GM19324 (cell line): ENCODE measurements around the gene STRN3.
"Not testable (repeated sequence)": the region's sequence is repeated elsewhere in the genome, so short reads cannot be mapped to it uniquely, and the experiment has no call there.

ENCODE experiments used
- ATAC-seq: cut with Tn5 transposase; IDR thresholded peaks from one replicate; pipeline ENCODE4 v1.9.1; 2021; ENCODE audit warnings: mild to moderate bottlenecking, moderate library complexity; ENCODE audit not compliant: unreplicated experiment, low FRiP score

Gene STRN3

GRCh38 chr14:31026077-31026449 is at the start of gene STRN3:
TSS of gene STRN3 (minus strand) at chr14:31026379. CDS start at chr14:31026185, 194 bp downstream.
- no peak for ATAC-seq

GRCh38 chr14:31075144-31075543 is 49.0 kb upstream of the STRN3 start:
- no peak for ATAC-seq

GRCh38 chr14:31071151-31071550 is 45.0 kb upstream of the STRN3 start:
- no peak for ATAC-seq

- no peak for ATAC-seq
Measured at GRCh38 chr14:31070431-31070830, 44.3 kb upstream of the STRN3 start.

- ATAC-seq, result no peak
Measured at GRCh38 chr14:31069343-31069742, 43.2 kb upstream of the STRN3 start.

- no peak for ATAC-seq
Measured at GRCh38 chr14:31068235-31068634, 42.1 kb upstream of the STRN3 start.

GRCh38 chr14:31062908-31063307 is 36.7 kb upstream of the STRN3 start:
- not testable (repeated sequence) for ATAC-seq

GRCh38 chr14:31060253-31060875 is 34.2 kb upstream of the STRN3 start:
- ATAC-seq, result no peak

- no peak for ATAC-seq
Measured at GRCh38 chr14:31059152-31059924, 33.2 kb upstream of the STRN3 start.

- ATAC-seq, result no peak
Measured at GRCh38 chr14:31057701-31058364, 31.7 kb upstream of the STRN3 start.

- ATAC-seq, result no peak
Measured at GRCh38 chr14:31057035-31057434, 30.9 kb upstream of the STRN3 start.

- not testable (repeated sequence) for ATAC-seq
Measured at GRCh38 chr14:31052905-31053586, 26.9 kb upstream of the STRN3 start.

GRCh38 chr14:31051511-31051910 is 25.3 kb upstream of the STRN3 start:
- no peak for ATAC-seq

GRCh38 chr14:31051023-31051422 is 24.8 kb upstream of the STRN3 start:
- ATAC-seq, result no peak

- ATAC-seq, result no peak
Measured at GRCh38 chr14:31047503-31047902, 21.3 kb upstream of the STRN3 start.

- ATAC-seq, result no peak
Measured at GRCh38 chr14:31045501-31046080, 19.4 kb upstream of the STRN3 start.

- no peak for ATAC-seq
Measured at GRCh38 chr14:31043379-31043778, 17.2 kb upstream of the STRN3 start.

- not testable (repeated sequence) for ATAC-seq
Measured at GRCh38 chr14:31042893-31043292, 16.7 kb upstream of the STRN3 start.

GRCh38 chr14:31042300-31042699 is 16.1 kb upstream of the STRN3 start:
- ATAC-seq, result no peak

GRCh38 chr14:31038521-31039166 is 12.5 kb upstream of the STRN3 start:
- ATAC-seq, result no peak
